Heart right ventricle (tissue), 16 donors: ENCODE results near the gene LYL1. TPM values are rescaled to one million over a fixed set of nuclear protein-coding genes. Genes with fewer than 3 reads are reported as not detected.

Experiments
- ATAC-seq, 8 donors: fragments of 200-7000 bp; cut with Tn5 transposase; one replicate each; pipeline ENCODE4 v1.9.1; 2020; ENCODE audit warnings: mild to moderate bottlenecking in 8 of 8, moderate library complexity in 8 of 8, moderate number of reproducible peaks in 1 of 8
- DNase-seq, 2 donors: peaks; one replicate each; pipeline ENCODE4 v3.0.0-alpha.2; 2020
- H3K27ac ChIP-seq, 10 donors: fragments of 200-600 bp; sonication (generic) in 2 of 10; one replicate each; pipeline versions ENCODE4 v1.5.0 to v1.8.0; 2020 to 2022; ENCODE audit warnings: mild to moderate bottlenecking in 3 of 10
- H3K27me3 ChIP-seq, 7 donors: fragments of 200-600 bp; one replicate each; pipeline ENCODE4 v1.8.0; 2021 to 2022; ENCODE audit warnings: mild to moderate bottlenecking in 2 of 7
- H3K36me3 ChIP-seq, 9 donors: fragments of 200-600 bp; sonication (generic) in 1 of 9; one replicate each; pipeline versions ENCODE4 v1.5.0 to v1.8.0; 2020 to 2022; ENCODE audit warnings: mild to moderate bottlenecking in 2 of 9
- H3K4me1 ChIP-seq, 9 donors: fragments of 200-600 bp; sonication (generic) in 1 of 9; one replicate each; pipeline versions ENCODE4 v1.5.0 to v1.8.0; 2020 to 2022; ENCODE audit warnings: mild to moderate bottlenecking in 4 of 9
- H3K4me3 ChIP-seq, 10 donors: fragments of 200-600 bp; sonication (generic) in 2 of 10; one replicate each; pipeline versions ENCODE4 v1.5.0 to v1.8.0; 2020 to 2022; ENCODE audit warnings: mild to moderate bottlenecking in 7 of 10, moderate library complexity in 2 of 10
- H3K9me3 ChIP-seq, 11 donors: fragments of 200-600 bp in 10 of 11; sonication (generic) in 2 of 11; one replicate each; pipeline versions ENCODE4 v1.5.0 to v1.8.0; 2013 to 2022; ENCODE audit warnings: mild to moderate bottlenecking in 2 of 11, control low read depth in 1 of 11, moderate library complexity in 1 of 11
- WGBS, 2 donors: extraction: QIAGEN DNeasy Blood & Tissue Kit; methylation state at CpG; one replicate each; pipeline ENCODE4 v1.1.7; 2013; ENCODE audit warnings: inconsistent platforms in 1 of 2; 5-methylcytosine and 5-hydroxymethylcytosine counted together
- intact Hi-C, 10 donors: fragments of 100-400 bp; cut with DNase I; formaldehyde crosslinking; loops; one replicate each; pipeline versions ENCODE4 v1.11.1 to v1.14.2; 2022
- polyA plus RNA-seq, 2 donors: library from polyadenylated mRNA; stranded (reverse); fragments of 200-250 nt; gene quantifications; one replicate each; pipeline ENCODE4 v1.2.3, GENCODE V29; 2013
- total RNA-seq, 10 donors: library from RNA; stranded (reverse); fragmentation: NEBNext Ultra II Directional in 3 of 10; extraction: Animal tissue kit (Norgen Biotek cat#: 25700) in 3 of 10; gene quantifications; one replicate each; pipeline versions ENCODE4 v1.2.1 to v1.2.4, GENCODE V29; 2021 to 2023
- TF ChIP-seq, protein P1 (sequence below), 9 donors: fragments of 200-600 bp; sonication (generic) in 2 of 9; IDR thresholded peaks; one replicate each; pipeline versions ENCODE4 v1.5.0 to v1.8.0; 2021 to 2022; ENCODE audit warnings: antibody characterized with exemption in 9 of 9, mild to moderate bottlenecking in 5 of 9, moderate library complexity in 1 of 9
- donor health status: Arrhythmogenic right ventricular cardiomyopathy.
- donor health status: ischemic (EF 13 %, LVEDD 7.1; RV severe dilation, severe dysfunction).
- donor health status: healthy with polysubstance abuse.
- donor health status: DM: no; HTN: yes; CAD: no.
- donor health status: DM: no; HTN: no; CAD: no.
- donor health status: ischemic (EF 25% LVEDD 6.9; RV normal size, moderate dysfunction).
- donor health status: ischemic (EF 25% LVEDD 5.7; RV mildly dilated, moderate dysfunction).
- donor health status: healthy.
- donor health status: DM: yes; HTN: yes; CAD: no.
- donor health status: Ischemic cardiomyopathy.
- donor health status: ischemic (EF 35%, LVEDD 5.7; RV mildly dilated, moderate dysfunction).
- donor health status: nonischemic (EF 11% LVEDD 7.7; RV severe dilation, severe dysfunction).
- donor health status: DM: yes; HTN: yes; CAD: no.
- donor health status: PGD.
- donor health status: ischemic (EF 29% LVEDD 5.4; RV normal size, mild dysfunction).
- donor health status: nonischemic (EF 23%, LVEDD 6.1; RV moderate dilation, normal function).

Gene LYL1
- total and polyA plus RNA-seq, 12 donors, result 3.4 to 13.0 (median 7.4) TPM

DNA sequence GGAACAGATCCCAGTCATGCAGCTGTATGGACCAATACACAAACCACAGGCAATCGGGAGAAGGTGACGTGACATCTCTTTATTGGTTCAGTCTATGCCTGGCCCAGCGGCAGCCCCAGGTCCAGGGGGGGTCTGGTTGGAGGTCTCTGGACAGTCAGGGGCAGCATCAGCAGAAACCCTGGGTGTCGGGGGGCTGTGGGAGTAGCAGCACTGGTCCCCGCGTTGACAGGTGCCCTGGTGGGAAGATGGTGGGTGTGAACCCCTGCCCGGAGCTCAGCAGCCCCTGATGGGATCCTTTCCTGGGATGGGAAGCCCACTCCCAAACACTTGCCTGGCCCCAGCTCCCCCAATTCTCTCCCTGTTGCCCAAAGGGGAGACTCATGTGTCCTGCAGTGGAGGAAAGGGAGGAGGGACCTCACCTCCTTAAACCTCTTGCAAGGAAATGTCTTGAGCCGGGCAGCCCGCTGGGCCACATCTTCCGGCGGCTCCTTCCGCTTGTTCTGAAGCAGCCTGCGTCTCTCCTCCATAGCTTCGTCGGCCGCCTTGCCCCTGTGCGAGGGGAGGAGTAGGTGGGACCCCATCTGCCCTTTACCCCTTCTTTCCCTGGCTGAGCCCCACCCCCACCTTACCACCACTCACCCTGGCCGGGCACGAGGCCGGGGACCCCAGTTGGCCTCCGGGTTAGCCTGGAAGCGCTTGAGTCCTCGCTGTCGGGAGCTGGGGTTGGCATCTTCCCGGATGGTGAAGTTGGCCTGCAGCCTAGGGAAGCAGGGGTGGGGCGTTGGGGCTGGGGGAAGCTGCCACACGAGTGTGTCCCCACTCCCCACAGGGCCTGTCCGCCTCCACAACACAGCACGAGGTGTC is 2.4 kb upstream of the LYL1 start:
- intact Hi-C loops, result loop anchor here in 5 of 10 donors (5.0 kb wide), 3 partner anchors 43 to 157 kb away; partner anchors contain the start of genes IER2 (in 4 of the 5) and STX10 (in 4 of the 5)
- Histone ChIP-seq H3K4me3 (peak overlapping the region in 7 of 10 donors; percentile 8 to 60 (median 25)), H3K36me3 (peaks cover 0 to 34% (median 8%) of the 10 kb centered on the region in 9 donors), H3K9me3 (no peaks in the 10 kb centered on the region), H3K27ac (peak overlapping the region; percentile 52 to 96 (median 92)), H3K27me3 (no peaks in the 10 kb centered on the region), H3K4me1 (peaks cover 13 to 62% (median 46%) of the 10 kb centered on the region in 9 donors)
- DNase-seq (no peak), ATAC-seq (peak in 2 of 8 donors; percentile 0)
- TF ChIP-seq, protein P1, sequence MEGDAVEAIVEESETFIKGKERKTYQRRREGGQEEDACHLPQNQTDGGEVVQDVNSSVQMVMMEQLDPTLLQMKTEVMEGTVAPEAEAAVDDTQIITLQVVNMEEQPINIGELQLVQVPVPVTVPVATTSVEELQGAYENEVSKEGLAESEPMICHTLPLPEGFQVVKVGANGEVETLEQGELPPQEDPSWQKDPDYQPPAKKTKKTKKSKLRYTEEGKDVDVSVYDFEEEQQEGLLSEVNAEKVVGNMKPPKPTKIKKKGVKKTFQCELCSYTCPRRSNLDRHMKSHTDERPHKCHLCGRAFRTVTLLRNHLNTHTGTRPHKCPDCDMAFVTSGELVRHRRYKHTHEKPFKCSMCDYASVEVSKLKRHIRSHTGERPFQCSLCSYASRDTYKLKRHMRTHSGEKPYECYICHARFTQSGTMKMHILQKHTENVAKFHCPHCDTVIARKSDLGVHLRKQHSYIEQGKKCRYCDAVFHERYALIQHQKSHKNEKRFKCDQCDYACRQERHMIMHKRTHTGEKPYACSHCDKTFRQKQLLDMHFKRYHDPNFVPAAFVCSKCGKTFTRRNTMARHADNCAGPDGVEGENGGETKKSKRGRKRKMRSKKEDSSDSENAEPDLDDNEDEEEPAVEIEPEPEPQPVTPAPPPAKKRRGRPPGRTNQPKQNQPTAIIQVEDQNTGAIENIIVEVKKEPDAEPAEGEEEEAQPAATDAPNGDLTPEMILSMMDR (IDR thresholded peaks at IDR 0.05), result no peak
- WGBS, 2 donors, result 69 to 77% methylated on average over 29 of the region's 29 CpGs

GRCh38 chr19:13104360-13104847 is 1.7 kb upstream of the LYL1 start:
- TF ChIP-seq, protein P1 (IDR thresholded peaks at IDR 0.05), result peak; percentile 46 to 86 (median 72)
- intact Hi-C loops, result loop anchor here in 5 of 10 donors (5.0 kb wide), 2 partner anchors 42 to 48 kb away; partner anchors contain the start of genes IER2 (in 4 of the 5) and STX10 (in 4 of the 5)
- no peaks in the 10 kb centered on the region for H3K9me3 ChIP-seq
- DNase-seq (peak; percentile 80 to 85), ATAC-seq (peak; percentile 8 to 51 (median 43))
- H3K4me1 ChIP-seq, result peaks cover 13 to 69% (median 53%) of the 10 kb centered on the region in 9 donors
- H3K36me3 ChIP-seq, result peaks cover 0 to 31% (median 3%) of the 10 kb centered on the region in 9 donors
- WGBS, 2 donors, result 30 to 46% methylated on average over 33 of the region's 33 CpGs
- H3K4me3 ChIP-seq, result peak overlapping the region in 6 of 10 donors; percentile 23 to 60 (median 28)
- H3K27ac ChIP-seq, result peak overlapping the region; percentile 52 to 96 (median 92)
- H3K27me3 ChIP-seq, result no peaks in the 10 kb centered on the region

DNA sequence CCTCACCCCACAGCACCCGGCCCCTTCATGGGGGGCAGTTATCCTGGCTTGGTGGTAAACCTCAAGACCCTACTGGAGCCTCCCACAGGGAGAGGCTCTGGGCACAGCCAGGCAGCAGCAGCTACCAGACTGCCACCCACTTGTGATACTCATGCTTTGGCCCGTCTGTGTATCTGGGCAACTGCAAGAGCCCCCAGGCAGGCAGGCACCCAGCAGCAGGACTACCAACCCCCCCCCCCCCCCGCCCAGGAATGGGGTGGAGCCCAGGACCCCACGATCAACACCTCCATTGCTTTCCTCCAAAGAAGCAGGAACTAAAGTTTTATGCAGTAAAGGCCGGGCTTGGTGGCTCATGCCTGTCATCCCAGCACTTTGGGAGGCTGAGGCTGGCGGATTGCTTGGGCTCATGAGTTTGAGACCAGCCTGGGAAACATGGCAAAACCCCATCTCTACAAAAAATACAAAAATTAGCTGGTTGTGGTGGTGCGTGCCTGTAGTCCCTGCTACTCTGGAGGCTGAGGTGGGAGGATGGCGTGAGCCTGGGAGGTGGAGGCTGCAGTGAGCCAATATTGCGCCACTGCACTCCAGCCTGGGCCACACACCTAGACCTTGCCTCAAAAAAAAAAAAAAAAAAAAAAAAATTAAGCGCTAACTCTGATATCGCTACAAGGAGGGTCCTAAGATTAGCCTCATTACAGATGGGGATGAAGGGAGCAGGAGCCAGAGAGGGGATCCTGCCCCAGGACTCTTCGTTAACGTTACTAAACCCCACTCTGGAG is 1.1 kb upstream of the LYL1 start:
- ATAC-seq (no peak), DNase-seq (no peak)
- TF ChIP-seq, protein P1 (IDR thresholded peaks at IDR 0.05), result no peak
- Histone ChIP-seq H3K27ac (peak overlapping the region; percentile 85 to 96 (median 92)), H3K4me1 (peaks cover 17 to 74% (median 57%) of the 10 kb centered on the region in 9 donors), H3K9me3 (no peaks in the 10 kb centered on the region), H3K4me3 (peak overlapping the region in 6 of 10 donors; percentile 24 to 65 (median 42)), H3K36me3 (peaks cover 0 to 28% (median 0%) of the 10 kb centered on the region in 9 donors), H3K27me3 (no peaks in the 10 kb centered on the region)
- 67 to 73% methylated on average over 13 of the region's 13 CpGs for WGBS, 2 donors
- intact Hi-C loops, result loop anchor here in 6 of 10 donors (2.0 to 5.0 kb wide), 3 partner anchors 41 to 49 kb away; partner anchors contain the start of genes IER2 (in 6 of the 6) and STX10 (in 6 of the 6)

DNA sequence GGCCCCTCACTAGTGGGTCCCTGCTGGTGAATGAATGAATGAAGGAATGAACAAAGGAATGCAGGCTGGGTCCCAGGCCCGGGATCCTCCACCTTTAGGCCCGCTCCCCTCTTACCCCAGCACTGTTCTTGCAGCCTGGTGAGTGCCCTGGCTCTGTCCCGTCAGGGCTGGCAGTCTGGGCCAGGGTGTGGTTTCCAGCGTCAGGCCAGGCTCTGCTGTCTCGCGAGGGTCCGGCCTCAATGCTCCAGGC is 317 bp downstream of the LYL1 start:
- H3K9me3 ChIP-seq, result no peaks in the 10 kb centered on the region
- 6 to 8% methylated on average over 7 of the region's 7 CpGs for WGBS, 2 donors
- no peak for ATAC-seq
- intact Hi-C loops, result loop anchor here in 7 of 10 donors (1.0 to 5.0 kb wide), 4 partner anchors 40 to 50 kb away; partner anchors contain the start of genes IER2 (in 6 of the 7) and STX10 (in 6 of the 7)
- DNase-seq, result no peak
- H3K36me3 ChIP-seq, result peaks cover 0 to 24% (median 0%) of the 10 kb centered on the region in 9 donors
- no peaks in the 10 kb centered on the region for H3K27me3 ChIP-seq
- H3K4me1 ChIP-seq, result peaks cover 19 to 87% (median 69%) of the 10 kb centered on the region in 9 donors
- TF ChIP-seq, protein P1 (IDR thresholded peaks at IDR 0.05), result no peak
- peak overlapping the region; percentile 85 to 96 (median 92) for H3K27ac ChIP-seq
- peak overlapping the region; percentile 30 to 65 (median 55) for H3K4me3 ChIP-seq
